ENCODE measurements around the gene GGCT.

The GGCT gene

DNA sequence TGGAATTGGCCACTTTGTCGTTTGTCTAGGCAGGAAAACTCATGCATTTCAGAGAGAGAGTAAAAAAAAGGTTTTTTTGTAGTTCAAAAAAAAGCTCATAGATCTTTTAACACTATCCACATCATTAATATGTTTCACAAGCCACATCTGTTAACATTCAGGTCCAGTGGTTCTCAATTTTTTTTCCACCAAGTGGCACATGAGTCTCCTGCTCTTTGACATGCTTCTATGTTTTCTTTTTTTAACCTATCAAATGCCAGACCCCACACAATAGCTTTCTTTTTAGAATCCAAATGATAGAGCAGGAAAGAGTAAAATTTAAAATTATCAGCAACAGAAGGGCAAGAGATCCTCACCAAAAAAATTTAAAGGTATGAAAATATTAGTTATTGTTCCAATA, 46.3 kb downstream of the GGCT start:
- no peak overlapping the region for H3K27ac ChIP-seq
- no peak for TF ChIP-seq ZFX (IDR thresholded peaks at IDR 0.05; ENCODE audit: borderline replicate concordance)
- TF ChIP-seq, protein P1, sequence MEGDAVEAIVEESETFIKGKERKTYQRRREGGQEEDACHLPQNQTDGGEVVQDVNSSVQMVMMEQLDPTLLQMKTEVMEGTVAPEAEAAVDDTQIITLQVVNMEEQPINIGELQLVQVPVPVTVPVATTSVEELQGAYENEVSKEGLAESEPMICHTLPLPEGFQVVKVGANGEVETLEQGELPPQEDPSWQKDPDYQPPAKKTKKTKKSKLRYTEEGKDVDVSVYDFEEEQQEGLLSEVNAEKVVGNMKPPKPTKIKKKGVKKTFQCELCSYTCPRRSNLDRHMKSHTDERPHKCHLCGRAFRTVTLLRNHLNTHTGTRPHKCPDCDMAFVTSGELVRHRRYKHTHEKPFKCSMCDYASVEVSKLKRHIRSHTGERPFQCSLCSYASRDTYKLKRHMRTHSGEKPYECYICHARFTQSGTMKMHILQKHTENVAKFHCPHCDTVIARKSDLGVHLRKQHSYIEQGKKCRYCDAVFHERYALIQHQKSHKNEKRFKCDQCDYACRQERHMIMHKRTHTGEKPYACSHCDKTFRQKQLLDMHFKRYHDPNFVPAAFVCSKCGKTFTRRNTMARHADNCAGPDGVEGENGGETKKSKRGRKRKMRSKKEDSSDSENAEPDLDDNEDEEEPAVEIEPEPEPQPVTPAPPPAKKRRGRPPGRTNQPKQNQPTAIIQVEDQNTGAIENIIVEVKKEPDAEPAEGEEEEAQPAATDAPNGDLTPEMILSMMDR (IDR thresholded peaks at IDR 0.05) = no peak

GRCh38 chr7:30453921-30454320, 50.7 kb downstream of the GGCT start:
- TF ChIP-seq, protein P1 (IDR thresholded peaks at IDR 0.05) = no peak
- TF ChIP-seq ZFX (IDR thresholded peaks at IDR 0.05; ENCODE audit: borderline replicate concordance) = no peak
- no peak overlapping the region for H3K27ac ChIP-seq

DNA sequence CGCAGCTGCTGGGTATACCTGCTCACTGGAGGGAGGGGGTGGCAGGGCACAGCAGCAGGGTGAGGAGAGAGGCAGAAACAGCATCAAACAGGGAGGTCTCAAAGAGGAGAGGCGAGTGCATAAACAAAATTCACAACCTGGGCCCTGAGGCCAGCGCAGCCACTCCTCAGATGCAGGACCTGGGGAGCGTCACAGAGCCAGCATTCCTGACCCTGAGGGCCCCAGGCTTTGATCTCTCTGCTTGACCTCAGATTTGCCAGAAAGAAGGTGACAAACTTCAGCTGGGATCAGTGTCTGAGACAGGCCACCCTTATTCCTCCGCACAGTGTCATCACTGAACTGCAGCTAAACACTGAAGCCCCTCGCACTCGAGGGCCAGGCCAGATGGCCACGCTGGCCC, 51.6 kb downstream of the GGCT start:
- H3K27ac ChIP-seq = no peak overlapping the region
- TF ChIP-seq, protein P1 (IDR thresholded peaks at IDR 0.05) = no peak
- TF ChIP-seq ZFX (IDR thresholded peaks at IDR 0.05; ENCODE audit: borderline replicate concordance) = no peak

DNA sequence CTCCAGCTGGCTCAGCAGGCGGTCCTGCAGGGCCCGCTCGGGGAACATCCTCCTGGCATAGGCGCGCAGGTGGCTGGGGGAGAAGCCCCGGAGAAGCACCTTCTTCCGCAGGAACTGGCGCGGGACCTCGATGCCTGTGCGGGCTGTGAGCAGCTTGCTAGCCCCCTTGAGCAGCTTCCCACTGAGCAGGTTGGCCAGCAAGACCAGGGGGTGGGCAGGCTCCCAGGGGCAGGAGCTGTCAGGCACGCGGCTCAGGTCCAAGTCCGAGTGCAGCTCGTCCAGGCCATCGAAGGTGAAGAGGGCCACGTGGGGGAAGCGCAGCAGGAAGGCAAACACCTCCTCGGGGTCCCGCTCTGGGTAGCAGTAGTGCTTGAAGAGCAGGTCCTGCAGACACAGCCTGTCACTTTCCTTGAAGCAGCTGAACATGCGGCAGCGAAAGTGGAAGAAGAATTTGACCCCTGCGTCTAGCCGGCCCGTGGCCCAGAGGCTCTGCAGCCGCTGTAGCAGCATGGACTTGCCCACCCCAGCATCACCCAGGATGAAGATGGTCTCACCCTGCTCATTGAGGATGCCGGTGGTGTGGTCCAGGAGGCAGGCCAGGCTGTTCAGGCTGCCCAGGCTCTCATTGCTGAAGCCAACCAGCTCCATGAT, 52.2 kb downstream of the GGCT start:
- TF ChIP-seq, protein P1 (IDR thresholded peaks at IDR 0.05) = no peak
- no peak for TF ChIP-seq ZFX (IDR thresholded peaks at IDR 0.05; ENCODE audit: borderline replicate concordance)

DNA sequence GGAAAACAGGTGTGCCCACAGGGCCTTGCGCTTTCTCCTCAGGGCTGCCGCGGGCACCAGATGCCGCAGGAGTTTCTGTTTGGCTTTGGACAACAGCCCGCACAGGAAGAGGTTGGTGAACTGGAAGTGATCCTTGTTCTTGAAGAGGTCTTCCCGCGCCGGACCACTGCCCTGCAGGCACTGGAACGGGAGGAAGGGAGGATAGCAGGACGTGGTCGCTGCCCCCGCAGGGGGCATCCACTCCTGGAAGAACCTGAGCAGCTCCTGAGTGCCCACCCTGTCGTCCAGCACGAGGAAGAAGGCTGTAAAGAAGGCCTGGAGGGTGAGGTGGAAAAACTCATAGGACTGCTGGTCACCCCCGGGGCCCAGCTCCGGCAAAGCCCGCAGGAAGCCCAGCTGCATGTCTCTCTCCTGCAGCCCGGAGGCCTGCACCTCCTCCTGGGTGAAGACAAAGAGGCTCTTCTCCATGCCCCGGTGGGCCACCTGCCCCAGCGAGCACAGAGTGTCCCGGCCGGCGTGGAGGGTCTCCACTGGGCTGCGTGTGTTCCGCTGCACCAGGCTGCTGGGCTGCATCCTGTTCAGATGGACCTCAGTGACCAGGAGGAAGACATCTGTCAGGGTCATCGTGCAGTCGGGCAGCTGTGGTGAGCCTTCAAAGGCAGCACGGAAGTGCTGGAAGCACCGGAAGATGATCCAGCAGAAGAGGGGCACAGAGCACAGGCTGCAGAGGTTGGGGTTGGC, 52.9 kb downstream of the GGCT start:
- TF ChIP-seq ZFX (IDR thresholded peaks at IDR 0.05; ENCODE audit: borderline replicate concordance) = no peak
- TF ChIP-seq, protein P1 (IDR thresholded peaks at IDR 0.05) = no peak
- H3K27ac ChIP-seq = no peak overlapping the region

More for the DNA sequence above, 52.2 kb downstream of the GGCT start:
- no peak overlapping the region for H3K27ac ChIP-seq

DNA sequence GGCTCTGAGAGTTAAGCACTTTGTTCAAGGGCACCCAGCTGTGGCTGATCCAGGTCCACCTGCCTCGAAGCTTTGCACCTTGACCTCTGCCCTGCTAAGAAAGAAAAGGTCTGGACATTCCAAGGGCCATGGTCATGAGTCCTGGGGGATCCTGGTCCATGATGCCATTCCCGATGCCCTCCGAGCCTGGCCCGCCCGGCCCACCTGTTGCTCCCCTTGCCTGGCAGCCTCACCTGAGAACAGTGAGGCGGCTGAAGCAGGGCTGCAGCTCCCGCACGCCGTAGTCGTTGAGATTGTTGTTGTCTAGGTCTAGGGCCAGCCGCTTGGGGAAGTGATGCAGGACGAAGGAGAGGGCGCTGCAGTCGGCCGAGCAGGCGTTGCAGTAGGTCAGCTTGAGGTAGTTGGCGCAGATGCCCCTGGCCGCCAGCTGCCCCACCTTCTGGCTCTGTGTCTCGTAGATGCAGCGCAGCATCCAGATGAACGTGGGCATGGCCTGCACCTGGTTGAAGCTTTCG, 53.6 kb downstream of the GGCT start:
- H3K27ac ChIP-seq = no peak overlapping the region

More for the DNA sequence above, 53.6 kb downstream of the GGCT start:
- no peak for TF ChIP-seq ZFX (IDR thresholded peaks at IDR 0.05; ENCODE audit: borderline replicate concordance)
- TF ChIP-seq, protein P1 (IDR thresholded peaks at IDR 0.05) = no peak
